ENCODE data around the gene TTN.

DNA sequence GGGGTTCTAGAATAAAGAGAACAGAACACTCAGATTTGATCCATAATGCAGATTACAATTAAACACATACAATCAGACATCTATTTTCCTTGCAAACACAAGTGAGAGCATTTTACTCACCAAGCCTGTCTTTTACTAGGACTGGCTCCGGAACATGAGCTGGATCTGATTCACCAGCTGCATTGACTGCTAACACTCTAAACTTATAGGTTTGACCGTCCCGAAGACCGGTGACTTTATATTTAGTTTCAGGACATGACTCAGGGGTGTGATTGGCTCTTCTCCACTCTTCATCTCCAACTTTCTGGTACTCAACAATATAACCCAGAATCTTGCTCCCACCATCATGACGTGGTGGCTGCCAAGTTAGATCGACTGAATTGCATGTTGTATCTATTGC, 214.6 kb downstream of the TTN start:
- TF ChIP-seq, protein P1, sequence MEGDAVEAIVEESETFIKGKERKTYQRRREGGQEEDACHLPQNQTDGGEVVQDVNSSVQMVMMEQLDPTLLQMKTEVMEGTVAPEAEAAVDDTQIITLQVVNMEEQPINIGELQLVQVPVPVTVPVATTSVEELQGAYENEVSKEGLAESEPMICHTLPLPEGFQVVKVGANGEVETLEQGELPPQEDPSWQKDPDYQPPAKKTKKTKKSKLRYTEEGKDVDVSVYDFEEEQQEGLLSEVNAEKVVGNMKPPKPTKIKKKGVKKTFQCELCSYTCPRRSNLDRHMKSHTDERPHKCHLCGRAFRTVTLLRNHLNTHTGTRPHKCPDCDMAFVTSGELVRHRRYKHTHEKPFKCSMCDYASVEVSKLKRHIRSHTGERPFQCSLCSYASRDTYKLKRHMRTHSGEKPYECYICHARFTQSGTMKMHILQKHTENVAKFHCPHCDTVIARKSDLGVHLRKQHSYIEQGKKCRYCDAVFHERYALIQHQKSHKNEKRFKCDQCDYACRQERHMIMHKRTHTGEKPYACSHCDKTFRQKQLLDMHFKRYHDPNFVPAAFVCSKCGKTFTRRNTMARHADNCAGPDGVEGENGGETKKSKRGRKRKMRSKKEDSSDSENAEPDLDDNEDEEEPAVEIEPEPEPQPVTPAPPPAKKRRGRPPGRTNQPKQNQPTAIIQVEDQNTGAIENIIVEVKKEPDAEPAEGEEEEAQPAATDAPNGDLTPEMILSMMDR (IDR thresholded peaks at IDR 0.05; ENCODE audit: low read length) = no peak
- no peak for TF ChIP-seq EZH2 (optimal IDR thresholded peaks at IDR 0.05; ENCODE audit: low read depth, low read length)
